ENCODE measurements around the gene SS18.

The SS18 gene

DNA sequence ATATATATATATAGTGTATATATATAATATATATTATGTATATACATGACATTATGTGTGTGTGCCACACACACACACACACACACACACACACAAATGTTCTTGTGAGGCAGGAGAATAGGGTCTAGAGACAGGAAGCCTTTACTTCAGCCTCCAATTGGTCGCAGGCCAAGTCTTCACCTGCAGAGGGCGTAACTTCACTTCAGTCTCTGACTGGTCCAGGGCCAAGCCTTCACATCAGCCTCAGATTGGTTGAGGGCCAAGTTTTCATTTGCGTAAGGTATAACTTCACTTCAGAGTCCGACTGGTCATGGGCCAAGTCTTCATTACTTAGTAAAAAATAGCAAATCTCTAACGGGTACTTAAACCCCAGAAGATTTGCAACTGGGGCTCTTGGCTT is 13.2 kb upstream of the SS18 start:
- Histone ChIP-seq H3K9ac (ENCODE audit: low read length) (no peak overlapping the region), H3K4me1 (ENCODE audit: insufficient read depth, low read length, severe bottlenecking) (no peaks in the 10 kb centered on the region), H3F3A (ENCODE audit: insufficient read depth, low read length) (no peaks in the 10 kb centered on the region), H3K36me3 (ENCODE audit: insufficient read depth, low read length) (no peaks in the 10 kb centered on the region), H3K9me2 (ENCODE audit: low read depth, low read length) (no peaks in the 10 kb centered on the region), H3K79me2 (ENCODE audit: insufficient read depth, low read length) (no peaks in the 10 kb centered on the region), H3K27me3 (ENCODE audit: insufficient read depth, low read length) (no peaks in the 10 kb centered on the region), H3K9me3 (ENCODE audit: low read length) (0 out of 2 replicates have a peak, but pooled peaks cover 4% of the 10 kb centered on the region), H3K4me2 (ENCODE audit: low read length) (no peak overlapping the region), H3K27ac (ENCODE audit: low read depth, low read length, poor library complexity, severe bottlenecking) (no peak overlapping the region), H2AFZ (ENCODE audit: low read length) (no peak overlapping the region), H3K4me3 (ENCODE audit: low read depth, low read length, poor library complexity, severe bottlenecking) (no peak overlapping the region), H4K20me1 (ENCODE audit: insufficient read depth, low read length) (no peaks in the 10 kb centered on the region)
- TF ChIP-seq, protein P1, sequence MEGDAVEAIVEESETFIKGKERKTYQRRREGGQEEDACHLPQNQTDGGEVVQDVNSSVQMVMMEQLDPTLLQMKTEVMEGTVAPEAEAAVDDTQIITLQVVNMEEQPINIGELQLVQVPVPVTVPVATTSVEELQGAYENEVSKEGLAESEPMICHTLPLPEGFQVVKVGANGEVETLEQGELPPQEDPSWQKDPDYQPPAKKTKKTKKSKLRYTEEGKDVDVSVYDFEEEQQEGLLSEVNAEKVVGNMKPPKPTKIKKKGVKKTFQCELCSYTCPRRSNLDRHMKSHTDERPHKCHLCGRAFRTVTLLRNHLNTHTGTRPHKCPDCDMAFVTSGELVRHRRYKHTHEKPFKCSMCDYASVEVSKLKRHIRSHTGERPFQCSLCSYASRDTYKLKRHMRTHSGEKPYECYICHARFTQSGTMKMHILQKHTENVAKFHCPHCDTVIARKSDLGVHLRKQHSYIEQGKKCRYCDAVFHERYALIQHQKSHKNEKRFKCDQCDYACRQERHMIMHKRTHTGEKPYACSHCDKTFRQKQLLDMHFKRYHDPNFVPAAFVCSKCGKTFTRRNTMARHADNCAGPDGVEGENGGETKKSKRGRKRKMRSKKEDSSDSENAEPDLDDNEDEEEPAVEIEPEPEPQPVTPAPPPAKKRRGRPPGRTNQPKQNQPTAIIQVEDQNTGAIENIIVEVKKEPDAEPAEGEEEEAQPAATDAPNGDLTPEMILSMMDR (IDR thresholded peaks at IDR 0.05; ENCODE audit: low read length): peak; percentile 71
- no peak for TF ChIP-seq EZH2 (IDR thresholded peaks at IDR 0.05; ENCODE audit: borderline replicate concordance, low read length)

DNA sequence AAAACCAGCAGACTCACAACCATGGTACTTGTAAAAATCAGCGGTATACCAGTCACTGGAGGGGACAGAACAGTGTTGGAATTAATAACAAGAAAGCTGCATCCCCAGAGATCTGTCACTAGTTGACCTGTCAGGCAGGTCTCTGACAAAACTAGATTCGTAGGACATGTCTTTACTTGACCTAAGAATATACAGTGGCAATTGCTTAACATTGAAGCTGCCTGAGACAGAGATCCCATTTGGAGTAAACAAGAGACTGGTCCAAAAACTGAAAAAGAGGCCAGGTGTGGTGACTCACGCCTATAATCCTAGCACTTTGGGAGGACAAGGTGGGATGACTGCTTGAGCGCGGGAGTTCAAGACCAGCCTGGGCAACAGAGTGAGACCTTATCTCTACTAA is 7.2 kb upstream of the SS18 start:
- no peaks in the 10 kb centered on the region for H3K9me3 ChIP-seq (ENCODE audit: low read length)
- H3K9ac ChIP-seq (ENCODE audit: low read length): no peak overlapping the region
- H3F3A ChIP-seq (ENCODE audit: insufficient read depth, low read length): no peaks in the 10 kb centered on the region
- no peaks in the 10 kb centered on the region for H3K27me3 ChIP-seq (ENCODE audit: insufficient read depth, low read length)
- H3K36me3 ChIP-seq (ENCODE audit: insufficient read depth, low read length): no peaks in the 10 kb centered on the region
- no peaks in the 10 kb centered on the region for H4K20me1 ChIP-seq (ENCODE audit: insufficient read depth, low read length)
- H3K9me2 ChIP-seq (ENCODE audit: low read depth, low read length): no peaks in the 10 kb centered on the region
- no peak overlapping the region for H3K27ac ChIP-seq (ENCODE audit: low read depth, low read length, poor library complexity, severe bottlenecking)
- H3K79me2 ChIP-seq (ENCODE audit: insufficient read depth, low read length): no peaks in the 10 kb centered on the region
- TF ChIP-seq EZH2 (IDR thresholded peaks at IDR 0.05; ENCODE audit: borderline replicate concordance, low read length): no peak
- TF ChIP-seq, protein P1 (IDR thresholded peaks at IDR 0.05; ENCODE audit: low read length): no peak
- no peaks in the 10 kb centered on the region for H3K4me1 ChIP-seq (ENCODE audit: insufficient read depth, low read length, severe bottlenecking)
- H2AFZ ChIP-seq (ENCODE audit: low read length): no peak overlapping the region
- no peak overlapping the region for H3K4me2 ChIP-seq (ENCODE audit: low read length)
- no peak overlapping the region for H3K4me3 ChIP-seq (ENCODE audit: low read depth, low read length, poor library complexity, severe bottlenecking)

DNA sequence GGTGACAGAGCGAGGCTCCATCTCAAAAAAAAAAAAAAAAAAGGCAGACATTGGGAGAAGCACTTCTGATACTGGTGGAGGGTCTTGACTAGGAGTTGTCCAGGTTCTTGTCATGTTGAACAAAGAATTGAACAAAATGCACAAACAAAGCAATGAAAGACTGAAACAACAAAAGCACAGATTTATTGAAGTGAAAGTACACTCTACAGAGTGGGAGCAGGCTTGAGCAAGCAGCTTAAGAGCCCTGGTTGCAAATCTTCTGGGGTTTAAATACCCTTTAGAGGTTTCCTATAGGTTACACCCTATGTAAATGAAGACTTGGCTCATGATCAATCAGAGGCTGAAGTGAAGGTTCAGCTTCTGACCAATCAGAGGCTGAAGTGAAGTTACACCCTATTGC is 6.4 kb upstream of the SS18 start:
- Histone ChIP-seq H3K4me1 (ENCODE audit: insufficient read depth, low read length, severe bottlenecking) (peaks cover 5% of the 10 kb centered on the region), H3K79me2 (ENCODE audit: insufficient read depth, low read length) (no peaks in the 10 kb centered on the region), H2AFZ (ENCODE audit: low read length) (no peak overlapping the region), H3K4me2 (ENCODE audit: low read length) (no peak overlapping the region), H3K9me2 (ENCODE audit: low read depth, low read length) (no peaks in the 10 kb centered on the region), H3K27ac (ENCODE audit: low read depth, low read length, poor library complexity, severe bottlenecking) (no peak overlapping the region), H3K9me3 (ENCODE audit: low read length) (no peaks in the 10 kb centered on the region), H3F3A (ENCODE audit: insufficient read depth, low read length) (no peaks in the 10 kb centered on the region), H3K36me3 (ENCODE audit: insufficient read depth, low read length) (no peaks in the 10 kb centered on the region), H4K20me1 (ENCODE audit: insufficient read depth, low read length) (no peaks in the 10 kb centered on the region), H3K27me3 (ENCODE audit: insufficient read depth, low read length) (no peaks in the 10 kb centered on the region), H3K9ac (ENCODE audit: low read length) (no peak overlapping the region), H3K4me3 (ENCODE audit: low read depth, low read length, poor library complexity, severe bottlenecking) (no peak overlapping the region)
- TF ChIP-seq, protein P1 (IDR thresholded peaks at IDR 0.05; ENCODE audit: low read length): no peak
- no peak for TF ChIP-seq EZH2 (IDR thresholded peaks at IDR 0.05; ENCODE audit: borderline replicate concordance, low read length)
